HG02840 (cell line): ENCODE results near the gene CWC22.
"Not testable (repeated sequence)": the region's sequence is repeated elsewhere in the genome, so short reads cannot be mapped to it uniquely, and the experiment has no call there.

Experiments
- ATAC-seq: cut with Tn5 transposase; IDR thresholded peaks from one replicate; pipeline ENCODE4 v1.9.1; 2021; ENCODE audit warnings: mild to moderate bottlenecking, moderate library complexity, moderate number of reproducible peaks; ENCODE audit not compliant: unreplicated experiment, low FRiP score

CWC22 gene

GRCh38 chr2:180004731-180005130 lies 2.4 kb downstream of the CWC22 start:
- ATAC-seq: no peak

DNA sequence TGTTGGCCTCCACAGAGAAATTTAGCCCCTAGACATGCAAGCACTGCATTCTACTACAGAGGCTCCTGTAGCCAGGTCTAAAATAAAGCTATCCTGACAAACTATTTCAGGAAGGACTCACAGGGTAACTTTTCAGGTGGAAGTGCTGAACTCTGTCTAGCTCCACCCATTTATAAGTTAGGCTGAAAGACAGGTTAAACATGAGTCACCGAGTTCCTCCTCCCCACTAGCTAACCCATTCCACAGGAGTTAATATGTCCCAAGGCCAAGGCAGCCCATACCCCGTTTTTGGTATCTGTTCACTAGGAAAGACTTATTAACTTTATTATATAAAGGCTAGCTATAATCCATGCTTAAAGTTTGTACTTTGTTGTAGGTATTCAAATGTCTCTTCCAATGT lies 3.5 kb downstream of the CWC22 start:
- ATAC-seq: no peak

- ATAC-seq: no peak
These were observed 4.0 kb downstream of the CWC22 start for GRCh38 chr2:180003073-180003472.

- no peak for ATAC-seq
These were observed 4.8 kb downstream of the CWC22 start for GRCh38 chr2:180002198-180002770.

- no peak for ATAC-seq
These were observed 5.4 kb downstream of the CWC22 start for GRCh38 chr2:180001726-180002125.

GRCh38 chr2:180000434-180000833 lies 6.7 kb downstream of the CWC22 start:
- ATAC-seq: no peak

GRCh38 chr2:179999000-179999399 lies 8.1 kb downstream of the CWC22 start:
- ATAC-seq: no peak

GRCh38 chr2:179995741-179996515 lies 11.2 kb downstream of the CWC22 start:
- ATAC-seq: no peak

DNA sequence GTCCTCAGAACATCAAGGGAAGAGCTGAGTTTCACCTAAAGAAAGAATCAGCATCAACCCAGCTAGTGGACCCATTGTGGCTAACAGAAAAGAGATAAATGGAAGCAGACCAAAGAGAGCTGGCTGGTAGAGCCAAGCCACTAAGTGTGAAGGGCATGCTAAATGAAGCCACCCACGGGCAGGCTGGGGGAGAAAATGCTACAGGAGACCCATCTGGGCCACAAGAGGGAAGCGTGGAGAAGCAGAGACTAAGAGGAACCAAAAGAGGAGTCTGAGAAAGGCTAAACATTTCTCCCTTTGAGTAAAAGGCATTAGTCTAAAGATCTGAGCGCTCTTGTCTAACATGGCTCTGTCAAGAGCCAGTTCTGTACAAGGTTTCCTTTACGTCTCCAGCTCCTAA lies 15.8 kb downstream of the CWC22 start:
- no peak for ATAC-seq

DNA sequence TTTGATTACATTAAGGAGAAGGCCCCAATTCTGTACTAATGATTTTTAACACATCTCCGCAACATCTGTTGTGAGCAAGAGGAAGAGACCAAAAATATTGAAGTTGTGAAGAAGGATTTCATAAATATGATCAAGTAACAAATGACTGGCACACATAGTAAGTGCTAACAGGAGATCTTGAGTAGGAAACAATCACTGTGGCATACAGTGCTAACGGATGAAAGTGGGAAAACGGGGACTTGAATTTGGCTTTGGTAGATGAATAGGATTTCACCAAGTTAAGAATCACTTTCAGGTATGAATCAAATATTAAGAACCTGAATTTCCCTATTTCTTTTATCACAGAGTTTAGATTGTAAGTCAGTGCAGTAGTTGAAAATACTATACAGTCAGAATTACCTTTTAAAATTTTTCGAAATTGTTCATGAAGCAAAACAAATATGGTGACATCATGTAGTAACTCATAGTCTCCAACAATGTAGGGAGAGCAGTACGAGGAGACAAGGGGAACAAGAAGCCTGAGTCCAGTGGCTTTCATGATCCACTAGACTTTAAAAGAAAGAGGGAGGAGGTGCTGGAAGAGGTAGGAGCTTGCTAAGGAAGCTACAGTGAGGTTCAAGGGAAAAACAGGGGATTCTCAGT lies 16.3 kb downstream of the CWC22 start:
- ATAC-seq: no peak

GRCh38 chr2:179987916-179988315 lies 19.2 kb downstream of the CWC22 start:
- ATAC-seq: no peak

GRCh38 chr2:179985163-179985820 lies 21.8 kb downstream of the CWC22 start:
- no peak for ATAC-seq

- ATAC-seq: no peak
These were observed 23.7 kb downstream of the CWC22 start for GRCh38 chr2:179983250-179983932.

DNA sequence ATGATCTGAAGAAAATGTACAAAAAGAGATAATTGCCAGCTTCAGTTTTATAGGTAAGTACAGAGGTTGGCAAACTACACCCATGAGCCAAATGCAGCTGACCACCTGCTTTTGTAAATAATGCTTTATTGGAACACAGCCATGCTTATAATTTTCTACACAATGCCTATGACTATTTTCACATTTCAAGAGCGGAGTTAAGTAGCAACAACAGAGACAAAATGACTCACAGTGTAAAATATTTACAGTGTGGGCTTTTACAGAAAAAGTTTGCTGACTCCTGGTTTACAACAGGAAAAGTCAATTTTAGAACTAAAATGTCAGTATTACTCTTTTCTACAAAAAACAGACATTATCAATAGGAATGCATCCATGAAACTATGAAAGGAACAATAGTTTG lies 26.0 kb downstream of the CWC22 start:
- ATAC-seq: no peak

GRCh38 chr2:179974761-179975160 lies 32.3 kb downstream of the CWC22 start:
- no peak for ATAC-seq

- ATAC-seq: no peak
These were observed 40.2 kb downstream of the CWC22 start for GRCh38 chr2:179966778-179967394.

DNA sequence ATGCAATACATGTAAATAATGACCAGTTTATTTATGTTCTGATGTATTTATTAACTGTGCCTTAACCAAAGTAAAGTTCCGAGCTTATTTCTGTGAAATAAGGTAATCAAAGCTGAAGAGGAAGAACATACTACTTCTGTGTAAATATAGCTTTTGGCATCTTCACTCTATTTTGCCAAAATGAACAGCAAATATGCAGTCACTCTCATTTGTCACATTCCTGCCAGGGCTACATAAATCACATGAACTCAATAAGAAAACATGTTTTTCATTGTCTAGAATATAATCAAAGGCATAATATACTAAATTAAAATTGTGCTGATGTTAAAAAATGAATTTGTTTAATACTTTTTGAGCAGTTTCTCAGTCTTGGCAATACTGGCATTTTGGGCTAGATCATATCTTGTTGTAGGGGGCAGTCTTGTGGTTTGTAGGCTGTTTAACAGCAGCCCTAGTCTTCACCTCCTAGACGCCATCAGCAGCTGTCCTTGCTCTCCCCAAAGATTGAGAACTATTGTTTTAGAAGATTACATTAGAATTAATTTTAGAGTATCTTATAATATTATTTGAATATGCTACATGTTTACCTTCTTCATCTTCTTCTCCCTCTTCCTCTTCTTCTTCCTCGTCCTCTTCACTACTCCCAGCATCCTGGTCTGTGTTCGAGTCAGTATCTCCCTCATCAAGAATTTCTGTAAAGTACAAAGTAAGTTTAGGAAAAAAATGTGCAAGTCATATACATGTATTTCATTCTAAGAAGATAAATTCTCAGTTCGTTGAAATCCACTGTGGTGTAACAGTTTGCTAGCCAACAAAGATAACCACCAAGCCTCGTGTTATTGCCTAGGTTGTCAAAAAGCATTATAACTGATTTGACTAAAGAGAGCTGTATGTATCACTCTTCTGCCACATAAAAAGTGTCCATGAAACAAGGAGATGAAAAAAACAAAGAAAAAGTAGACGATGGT lies 41.5 kb downstream of the CWC22 start:
- ATAC-seq: no peak

DNA sequence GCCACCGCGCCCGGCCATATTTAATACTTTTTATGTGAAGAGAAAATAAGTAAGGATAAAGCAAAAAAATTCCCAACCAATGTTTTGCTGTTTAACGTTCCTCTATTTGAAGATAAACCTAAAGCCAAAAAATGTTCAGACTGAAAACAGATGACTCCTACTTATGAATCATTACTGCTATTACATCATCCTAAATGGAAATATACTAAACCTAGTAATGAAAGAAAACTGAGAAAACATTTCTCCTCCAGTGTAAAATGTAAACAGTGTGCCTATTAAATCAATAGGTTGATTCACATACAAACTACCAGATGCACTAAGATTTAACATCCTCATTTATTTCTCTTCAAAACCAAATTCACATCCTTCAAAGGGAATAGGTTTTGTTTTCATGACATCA lies 43.5 kb downstream of the CWC22 start:
- no peak for ATAC-seq

DNA sequence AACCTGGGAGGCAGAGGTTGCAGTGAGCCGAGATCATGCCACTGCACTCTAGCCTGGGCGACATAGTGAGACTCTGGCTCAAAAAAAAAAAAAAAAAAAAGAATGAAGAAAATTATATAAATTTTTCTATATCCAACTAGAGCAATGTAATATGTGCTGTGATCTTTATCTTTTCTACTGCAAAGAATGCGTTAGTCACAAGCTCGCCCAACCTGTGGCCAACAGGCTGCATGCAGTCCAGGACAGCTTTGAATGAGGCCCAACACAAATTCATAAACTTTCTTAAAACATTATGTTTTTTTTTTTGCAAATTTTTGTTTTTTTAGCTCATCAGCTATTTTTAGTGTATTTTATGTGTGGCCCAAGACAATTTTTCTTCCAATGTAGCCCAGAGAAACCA lies 48.8 kb downstream of the CWC22 start:
- not testable (repeated sequence) for ATAC-seq
